ENCODE measurements around the gene TPPP.

The TPPP gene

GRCh38 chr5:659496-660263 lies 33.5 kb downstream of the TPPP start:
- no peak for TF ChIP-seq CTCF (IDR thresholded peaks at IDR 0.05; ENCODE audit: insufficient read depth, low read depth, low read length, missing control alignments)
- no peak overlapping the region for H3K4me3 ChIP-seq (ENCODE audit: low read length)
- DNase-seq (ENCODE audit: low read depth): no peak

DNA sequence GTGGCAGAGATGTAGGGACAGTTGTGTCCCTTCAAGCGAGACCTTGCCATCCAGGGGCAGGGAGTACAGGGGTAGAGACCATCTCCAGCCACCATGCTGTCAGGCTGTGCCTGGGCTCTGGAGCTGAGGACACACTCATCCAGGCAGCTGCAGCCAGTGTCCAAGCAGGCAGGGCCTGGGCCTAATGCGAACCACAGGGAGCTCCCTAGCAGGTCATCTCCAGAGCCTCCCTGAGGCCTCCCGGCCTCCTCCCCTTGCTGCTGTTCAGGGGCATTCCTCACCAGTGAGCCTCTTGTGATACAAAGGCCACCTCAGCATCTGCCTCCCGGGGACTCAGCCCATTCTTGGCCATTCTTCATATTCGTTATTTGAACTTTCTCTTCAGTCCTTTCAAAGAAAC lies 35.0 kb downstream of the TPPP start:
- DNase-seq (ENCODE audit: low read depth): no peak
- no peak for TF ChIP-seq CTCF (IDR thresholded peaks at IDR 0.05; ENCODE audit: insufficient read depth, low read depth, low read length, missing control alignments)
- H3K4me3 ChIP-seq (ENCODE audit: low read length): no peak overlapping the region

GRCh38 chr5:657570-657969 lies 35.6 kb downstream of the TPPP start:
- no peak overlapping the region for H3K4me3 ChIP-seq (ENCODE audit: low read length)
- no peak for TF ChIP-seq CTCF (IDR thresholded peaks at IDR 0.05; ENCODE audit: insufficient read depth, low read depth, low read length, missing control alignments)
- peak; percentile 41 for DNase-seq (ENCODE audit: low read depth)

- no peak for DNase-seq (ENCODE audit: low read depth)
- no peak for TF ChIP-seq CTCF (IDR thresholded peaks at IDR 0.05; ENCODE audit: insufficient read depth, low read depth, low read length, missing control alignments)
- no peak overlapping the region for H3K4me3 ChIP-seq (ENCODE audit: low read length)
These were observed 37.7 kb downstream of the TPPP start for GRCh38 chr5:655406-655805.

DNA sequence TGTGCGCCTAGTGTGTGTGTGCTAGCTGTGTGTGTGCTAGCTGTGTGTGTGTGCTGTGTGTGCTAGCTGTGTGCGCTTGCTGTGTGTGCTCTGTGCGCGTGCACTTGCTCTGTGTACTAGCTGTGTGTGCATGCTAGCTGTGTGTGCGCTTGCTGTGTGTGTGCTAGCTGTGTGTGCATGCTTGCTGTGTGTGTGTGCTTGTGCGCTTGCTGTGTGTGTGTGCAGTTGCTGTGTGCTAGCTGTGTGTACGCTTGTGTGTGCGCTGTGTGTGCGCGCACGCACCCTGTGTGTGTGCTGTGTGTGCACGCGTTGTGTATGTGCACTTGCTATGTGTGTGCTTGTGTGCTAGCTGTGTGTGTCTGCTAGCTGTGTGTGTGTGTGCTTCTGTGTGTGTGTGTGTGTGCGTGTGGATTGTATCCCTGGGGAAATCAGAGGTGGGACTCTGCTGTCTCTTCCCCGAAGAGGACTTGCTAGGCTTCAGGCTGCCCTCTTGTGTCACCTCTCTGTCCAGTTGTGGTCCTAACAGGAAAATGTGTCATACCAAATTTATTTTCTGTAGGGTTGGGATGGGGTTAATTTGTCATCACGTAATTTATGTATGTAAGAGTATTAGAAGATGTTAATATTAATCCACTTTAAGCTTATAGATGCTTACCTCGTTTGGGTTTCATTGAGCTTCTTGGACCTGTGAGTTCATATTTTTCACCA lies 38.9 kb downstream of the TPPP start:
- no peak for TF ChIP-seq CTCF (IDR thresholded peaks at IDR 0.05; ENCODE audit: insufficient read depth, low read depth, low read length, missing control alignments)
- no peak for DNase-seq (ENCODE audit: low read depth)

DNA sequence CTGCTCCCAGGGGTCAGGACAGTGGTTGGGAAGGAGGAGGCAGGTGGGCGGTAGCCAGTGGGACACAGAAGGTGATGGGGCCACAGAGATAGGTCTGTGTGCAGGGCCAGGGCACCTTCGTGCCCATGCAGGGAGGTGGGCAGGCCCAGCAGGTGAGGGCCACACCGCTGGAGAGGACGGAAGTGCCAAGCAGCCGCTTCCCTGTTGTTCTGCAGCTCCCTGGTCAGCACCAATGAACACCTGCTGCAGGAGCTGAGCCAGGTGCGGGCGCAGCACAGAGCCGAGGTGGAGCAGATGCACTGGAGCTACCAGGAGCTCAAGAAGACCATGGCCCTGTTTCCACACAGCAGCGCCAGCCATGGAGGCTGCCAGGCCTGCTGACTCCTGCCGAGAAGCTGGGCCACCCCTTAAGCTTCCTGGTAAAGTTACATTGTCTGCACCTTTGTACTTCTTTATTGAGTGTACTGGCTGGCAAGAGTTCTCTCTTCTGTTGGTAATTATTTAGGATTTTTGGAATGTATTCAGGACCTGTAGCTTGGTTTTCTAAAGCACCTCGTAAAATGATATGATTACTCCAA lies 40.3 kb downstream of the TPPP start:
- no peak overlapping the region for H3K4me3 ChIP-seq (ENCODE audit: low read length)
- TF ChIP-seq CTCF (IDR thresholded peaks at IDR 0.05; ENCODE audit: insufficient read depth, low read depth, low read length, missing control alignments): no peak
- DNase-seq (ENCODE audit: low read depth): no peak

More for the DNA sequence above, 38.9 kb downstream of the TPPP start:
- H3K4me3 ChIP-seq (ENCODE audit: low read length): no peak overlapping the region

Measured in epithelial cell of esophagus (primary cell).